Ovary (tissue), 9 donors: ENCODE measurements around the gene SLCO3A1. TPM values are rescaled to one million over a fixed set of nuclear protein-coding genes. Genes with fewer than 3 reads are reported as not detected.

Source experiments
- DNase-seq, 5 donors: peaks; one replicate each; pipeline ENCODE4 v3.0.0-alpha.2; 2019 to 2020
- H3K27ac ChIP-seq, 2 donors: fragments of 200-600 bp; one replicate each; pipeline versions ENCODE4 v1.5.1 to v1.8.0; 2019 to 2022
- H3K27me3 ChIP-seq: fragments of 200-600 bp; one replicate; pipeline ENCODE4 v1.8.0; 2022
- H3K36me3 ChIP-seq: fragments of 200-600 bp; sonication (generic); one replicate; pipeline ENCODE4 v1.5.1; 2019
- H3K4me1 ChIP-seq: one replicate; pipeline ENCODE4 v1.8.1; 2013; ENCODE audit warnings: mild to moderate bottlenecking, moderate library complexity; ENCODE audit not compliant: insufficient read depth
- H3K4me3 ChIP-seq: fragments of 200-600 bp; sonication (generic); one replicate; pipeline ENCODE4 v1.5.1; 2017
- H3K9me3 ChIP-seq, 2 donors: fragments of 200-600 bp in 1 of 2; sonication (generic) in 1 of 2; one replicate each; pipeline versions ENCODE4 v1.5.1 to v1.8.1; 2013 to 2019; ENCODE audit warnings: mild to moderate bottlenecking in 1 of 2, moderate library complexity in 1 of 2
- CTCF ChIP-seq, 3 donors: fragments of 450-650 bp in 2 of 3; fragments of 200-600 bp in 1 of 3; IDR thresholded peaks; one replicate each; pipeline versions ENCODE4 v1.5.1 to v1.8.0; 2016 to 2022; ENCODE audit warnings: antibody characterized with exemption in 3 of 3, mild to moderate bottlenecking in 1 of 3
- EP300 ChIP-seq: sonication (generic); formaldehyde crosslinking; IDR thresholded peaks from one replicate; pipeline ENCODE4 v1.6.1; 2017; ENCODE audit warnings: antibody characterized with exemption
- POLR2A ChIP-seq: fragments of 450-650 bp; IDR thresholded peaks from one replicate; pipeline ENCODE4 v1.6.1; 2017; ENCODE audit warnings: antibody characterized with exemption, mild to moderate bottlenecking, moderate library complexity
- WGBS, 3 donors: extraction: QIAGEN DNeasy Blood & Tissue Kit in 1 of 3; methylation state at CpG; one replicate each; pipeline versions ENCODE4 v1.1.5 to v1.1.7; 2013 to 2017; 5-methylcytosine and 5-hydroxymethylcytosine counted together
- intact Hi-C, 4 donors: fragments of 100-400 bp; cut with DNase I; formaldehyde crosslinking; loops; one replicate each; pipeline versions ENCODE4 v1.11.0 to v1.15.1; 2022 to 2023
- polyA plus RNA-seq, 2 donors: library from polyadenylated mRNA; stranded (reverse); fragments of 200-250 nt in 1 of 2; fragments of 350-450 nt in 1 of 2; fragmentation: Illumina TruSeq in 1 of 2; extraction: RNeasy Lipid Tissue Mini Kit (QIAGEN cat#74804) in 1 of 2; gene quantifications; one replicate each; pipeline ENCODE4 v1.2.3, GENCODE V29; 2013 to 2014
- total RNA-seq, 7 donors: library from RNA; depleted of rRNA in 2 of 7; stranded (reverse); fragments of >200 nt in 2 of 7; fragmentation: NEBNext Ultra II Directional in 3 of 7; extraction: Animal tissue kit (Norgen Biotek cat#: 25700) in 3 of 7; gene quantifications; one replicate each; pipeline versions ENCODE4 v1.1.0 to v1.2.4, GENCODE V29; 2016 to 2023
- donor health status: DM: no; HTN: no; CAD: no; lungs with moderate emphysema.
- donor health status: DM: no; HTN: no; CAD: no.
- donor health status: Bipolar disorder and iron deficiency.
- donor health status: DM: yes; HTN: yes; CAD: no.
- donor health status: DM: no; HTN: no; CAD: no.
- donor health status: DM: yes; HTN: yes; CAD: no.

The SLCO3A1 gene
- total and polyA plus RNA-seq, 9 donors = 5.0 to 20.0 (median 12.5) TPM

- TF ChIP-seq EP300 = no peak
- TF ChIP-seq POLR2A = no peak
- no peak for TF ChIP-seq CTCF (IDR thresholded peaks at IDR 0.05)
- Histone ChIP-seq H3K9me3 (no peaks in the 10 kb centered on the region), H3K27ac (no peak overlapping the region), H3K27me3 (no peaks in the 10 kb centered on the region), H3K36me3 (no peaks in the 10 kb centered on the region), H3K4me1 (no peaks in the 10 kb centered on the region), H3K4me3 (no peak overlapping the region)
- WGBS, 3 donors = 78 to 93% (median 81%) methylated on average over 4 of the region's 4 CpGs
- intact Hi-C loops = no loop called here
- no peak for DNase-seq
Measured at GRCh38 chr15:92165001-92165346, 311.5 kb downstream of the SLCO3A1 start.

GRCh38 chr15:92166029-92166428 is 312.5 kb downstream of the SLCO3A1 start:
- intact Hi-C loops = no loop called here
- Histone ChIP-seq H3K27me3 (no peaks in the 10 kb centered on the region), H3K4me3 (no peak overlapping the region), H3K4me1 (no peaks in the 10 kb centered on the region), H3K36me3 (no peaks in the 10 kb centered on the region), H3K27ac (no peak overlapping the region), H3K9me3 (no peaks in the 10 kb centered on the region)
- DNase-seq = no peak
- TF ChIP-seq EP300 (no peak), CTCF (IDR thresholded peaks at IDR 0.05) (no peak), POLR2A (no peak)
- 63 to 66% (median 64%) methylated on average over 7 of the region's 7 CpGs for WGBS, 3 donors

GRCh38 chr15:92166751-92167405 is 313.4 kb downstream of the SLCO3A1 start:
- TF ChIP-seq POLR2A (no peak), EP300 (no peak)
- Histone ChIP-seq H3K4me3 (no peak overlapping the region), H3K36me3 (no peaks in the 10 kb centered on the region), H3K4me1 (no peaks in the 10 kb centered on the region), H3K27me3 (no peaks in the 10 kb centered on the region), H3K27ac (no peak overlapping the region), H3K9me3 (no peaks in the 10 kb centered on the region)
- intact Hi-C loops = no loop called here
- WGBS, 3 donors = 90 to 95% (median 94%) methylated on average over 8 of the region's 8 CpGs
- DNase-seq = no peak

GRCh38 chr15:92167451-92167850 is 313.9 kb downstream of the SLCO3A1 start:
- WGBS, 3 donors = 87 to 98% (median 96%) methylated on average over 7 of the region's 7 CpGs
- DNase-seq = no peak
- no peak overlapping the region for H3K4me3 ChIP-seq
- no peaks in the 10 kb centered on the region for H3K4me1 ChIP-seq
- no peaks in the 10 kb centered on the region for H3K27me3 ChIP-seq
- no peak for TF ChIP-seq EP300
- H3K27ac ChIP-seq = no peak overlapping the region
- intact Hi-C loops = no loop called here
- no peaks in the 10 kb centered on the region for H3K9me3 ChIP-seq
- no peaks in the 10 kb centered on the region for H3K36me3 ChIP-seq

- no peaks in the 10 kb centered on the region for H3K27me3 ChIP-seq
- no peak for DNase-seq
- no peaks in the 10 kb centered on the region for H3K9me3 ChIP-seq
- H3K27ac ChIP-seq = no peak overlapping the region
- 94 to 96% (median 94%) methylated on average over 5 of the region's 5 CpGs for WGBS, 3 donors
- H3K4me3 ChIP-seq = no peak overlapping the region
- intact Hi-C loops = no loop called here
- H3K4me1 ChIP-seq = no peaks in the 10 kb centered on the region
- no peak for TF ChIP-seq EP300
- H3K36me3 ChIP-seq = no peaks in the 10 kb centered on the region
Measured at GRCh38 chr15:92168066-92168683, 314.7 kb downstream of the SLCO3A1 start.

- no peaks in the 10 kb centered on the region for H3K9me3 ChIP-seq
Measured at GRCh38 chr15:92170897-92171296, 317.4 kb downstream of the SLCO3A1 start.

More at GRCh38 chr15:92170897-92171296, 317.4 kb downstream of the SLCO3A1 start:
- Histone ChIP-seq H3K4me3 (no peak overlapping the region), H3K36me3 (no peaks in the 10 kb centered on the region), H3K27me3 (no peaks in the 10 kb centered on the region), H3K27ac (no peak overlapping the region), H3K4me1 (no peaks in the 10 kb centered on the region)
- 69 to 81% (median 69%) methylated on average over 8 of the region's 8 CpGs for WGBS, 3 donors
- TF ChIP-seq EP300 (no peak), POLR2A (no peak), CTCF (IDR thresholded peaks at IDR 0.05) (no peak)
- DNase-seq = no peak
- intact Hi-C loops = no loop called here
